Activated naive CD4-positive, alpha-beta T cell treated with anti-CD3 and anti-CD28 coated beads, Interleukin-2, amount 10 ng/mL, durations not matched to agents 5 hours and 36 hours (primary cell): Measurements from ENCODE around the gene COG4. TPM values are rescaled to one million over a fixed set of nuclear protein-coding genes. Genes with fewer than 3 reads are reported as not detected.

Experiments used
- total RNA-seq, 2 experiments: library from RNA; stranded (reverse); gene quantifications; one replicate each; pipeline ENCODE4 v1.2.3, GENCODE V29; 2021

Gene COG4
- 10 to 100 TPM; 63.0 to 67.4 TPM for total RNA-seq

GRCh38 chr16:70523076-70523742 lies at the start of gene COG4:
TSS of gene COG4 (minus strand) at chr16:70523554. CDS start at chr16:70523543, 11 bp downstream.

GRCh38 chr16:70523743-70524398 lies 517 bp upstream of the COG4 start, which contains the start of gene SF3B3:
TSS of gene SF3B3 (plus strand) at chr16:70523816. CDS start at chr16:70526657, 2,841 bp downstream.

GRCh38 chr16:70454222-70455034 lies 68.9 kb downstream of the COG4 start, which contains the start of gene FCSK:
TSS of gene FCSK (plus strand) at chr16:70454595. CDS start at chr16:70463191, 8,596 bp downstream.

GRCh38 chr16:70438969-70439862 lies 84.1 kb downstream of the COG4 start, which contains the start of gene ST3GAL2:
TSS of gene ST3GAL2 (minus strand) at chr16:70439100. CDS start at chr16:70398530, 40,570 bp downstream.

Other genes starting within 250 kb of the COG4 start
- gene AARS1, start 234.0 kb downstream of the COG4 start, total RNA-seq, result 10 to 100 TPM; 87.7 to 89.4 TPM
- 10 to 100 TPM; 31.3 to 31.7 TPM for gene DDX19B, start 224.4 kb downstream of the COG4 start, total RNA-seq
- 10 to 100 TPM; 29.6 to 35.0 TPM for gene DDX19A, start 176.7 kb downstream of the COG4 start, total RNA-seq
- gene ST3GAL2, start 84.5 kb downstream of the COG4 start, total RNA-seq, result 10 to 100 TPM; 24.9 to 25.7 TPM
- 10 to 100 TPM; 19.7 to 21.9 TPM for gene FCSK, start 69.0 kb downstream of the COG4 start, total RNA-seq
- 100 to 1,000 TPM; 250 to 293 TPM for gene SF3B3, start 262 bp upstream of the COG4 start, total RNA-seq
- gene IL34, start 123.0 kb upstream of the COG4 start, total RNA-seq, result not detected
- 10 to 100 TPM; 28.0 to 28.6 TPM for gene MTSS2, start 162.5 kb upstream of the COG4 start, total RNA-seq